Naive B cell (primary cell): ENCODE results near the gene DBN1. TPM values are rescaled to one million over a fixed set of nuclear protein-coding genes. Genes with fewer than 3 reads are reported as not detected.
A peak's percentile ranks its signal among the peaks of the same experiment; 100 is the strongest.

ENCODE experiments used
- ATAC-seq, 2 donors: fragments of 150-1000 bp; cut with Tn5 transposase; 2 replicates each; pipeline ENCODE4 v1.10.0; 2021; ENCODE audit warnings: low read depth in 2 of 2, mild to moderate bottlenecking in 2 of 2, moderate library complexity in 2 of 2
- DNase-seq: peaks from one replicate; pipeline ENCODE4 v3.0.0; 2022
- H3K27ac Mint-ChIP-seq, 6 donors: one replicate each; pipeline ENCODE4 v1.8.0; 2020 to 2022; ENCODE audit warnings: mild to moderate bottlenecking in 6 of 6, mixed read lengths in 6 of 6, moderate library complexity in 5 of 6, inconsistent platforms in 2 of 6
- H3K27me3 Mint-ChIP-seq, 3 donors: one replicate each; pipeline ENCODE4 v1.8.0; 2021 to 2022; ENCODE audit warnings: mixed read lengths in 3 of 3, mild to moderate bottlenecking in 1 of 3
- H3K36me3 Mint-ChIP-seq, 2 donors: one replicate each; pipeline ENCODE4 v1.8.0; 2020 to 2022; ENCODE audit warnings: mixed read lengths in 2 of 2, inconsistent platforms in 1 of 2, mild to moderate bottlenecking in 1 of 2
- H3K4me1 Mint-ChIP-seq, 3 donors: one replicate each; pipeline ENCODE4 v1.8.0; 2020 to 2022; ENCODE audit warnings: mixed read lengths in 3 of 3, inconsistent platforms in 1 of 3, mild to moderate bottlenecking in 1 of 3, moderate library complexity in 1 of 3
- H3K4me3 Mint-ChIP-seq, 8 donors: one replicate each; pipeline ENCODE4 v1.8.0; 2020 to 2022; ENCODE audit warnings: mild to moderate bottlenecking in 8 of 8, mixed read lengths in 8 of 8, moderate library complexity in 8 of 8, inconsistent platforms in 2 of 8
- H3K9me3 Mint-ChIP-seq, 7 donors: one replicate each; pipeline ENCODE4 v1.8.0; 2020 to 2022; ENCODE audit warnings: mixed read lengths in 7 of 7, mild to moderate bottlenecking in 5 of 7, inconsistent platforms in 2 of 7, moderate library complexity in 1 of 7
- polyA plus RNA-seq, 6 donors: library from polyadenylated mRNA; unstranded; fragments of 300-500 nt; fragmentation: Illumina TruSeq; gene quantifications; one replicate each; pipeline ENCODE4 v1.2.3, GENCODE V29; 2021; ENCODE audit warnings: low read depth in 6 of 6

Gene DBN1
- polyA plus RNA-seq, 6 donors from 2014 or later = 0.31 to 1.9 (median 0.65) TPM; not detected in 2

DNA sequence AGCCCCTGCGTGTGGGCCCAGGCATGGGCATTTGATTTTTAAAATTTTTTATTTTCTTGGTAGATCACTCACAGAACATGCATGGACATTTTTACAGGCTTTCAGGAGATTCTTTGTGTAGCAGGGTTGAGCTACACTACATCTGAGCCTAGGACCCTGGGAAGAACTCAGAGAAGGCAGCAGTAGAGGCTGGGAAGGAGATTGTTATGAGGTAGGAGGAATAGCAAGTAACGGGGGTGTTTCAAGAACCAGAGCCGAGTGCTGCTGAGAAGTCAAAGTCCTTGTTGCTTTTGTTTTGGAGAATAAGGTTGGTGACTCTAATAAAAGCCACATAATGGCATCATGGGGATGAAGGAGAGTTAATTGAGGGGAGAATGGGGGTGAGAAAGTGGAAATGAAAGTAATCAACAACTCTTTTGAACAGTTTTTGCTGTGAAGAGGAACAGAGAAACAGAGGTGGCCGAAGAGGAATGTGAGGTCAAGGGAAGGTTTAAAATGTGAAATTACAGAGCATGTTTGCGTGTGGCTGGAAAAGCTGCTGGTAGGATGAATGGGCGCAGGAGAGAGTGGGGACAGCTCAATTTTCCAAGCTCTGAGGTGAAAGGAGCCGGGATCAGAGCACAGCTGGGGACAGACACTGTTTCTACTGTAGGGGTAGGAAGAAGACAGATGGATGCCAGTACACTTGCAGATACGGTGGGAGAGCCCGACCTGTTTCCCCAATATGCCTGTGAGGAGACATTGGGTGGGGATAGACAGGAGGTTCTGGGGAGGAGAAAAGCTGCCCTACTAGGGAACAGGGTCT lies 28.6 kb upstream of the DBN1 start:
- Mint-ChIP-seq H3K36me3 (peaks cover 7% of the 10 kb centered on the region in 2 donors), H3K27ac (peak overlapping the region; percentile 0 to 81 (median 60)), H3K4me3 (peak overlapping the region; percentile 17 to 82 (median 59)), H3K4me1 (peaks cover 46 to 69% (median 59%) of the 10 kb centered on the region in 3 donors), H3K9me3 (no peaks in the 10 kb centered on the region), H3K27me3 (peaks cover 4 to 8% (median 7%) of the 10 kb centered on the region in 3 donors)
- ATAC-seq = peak; percentile 32 to 34
- DNase-seq = peak; percentile 56

DNA sequence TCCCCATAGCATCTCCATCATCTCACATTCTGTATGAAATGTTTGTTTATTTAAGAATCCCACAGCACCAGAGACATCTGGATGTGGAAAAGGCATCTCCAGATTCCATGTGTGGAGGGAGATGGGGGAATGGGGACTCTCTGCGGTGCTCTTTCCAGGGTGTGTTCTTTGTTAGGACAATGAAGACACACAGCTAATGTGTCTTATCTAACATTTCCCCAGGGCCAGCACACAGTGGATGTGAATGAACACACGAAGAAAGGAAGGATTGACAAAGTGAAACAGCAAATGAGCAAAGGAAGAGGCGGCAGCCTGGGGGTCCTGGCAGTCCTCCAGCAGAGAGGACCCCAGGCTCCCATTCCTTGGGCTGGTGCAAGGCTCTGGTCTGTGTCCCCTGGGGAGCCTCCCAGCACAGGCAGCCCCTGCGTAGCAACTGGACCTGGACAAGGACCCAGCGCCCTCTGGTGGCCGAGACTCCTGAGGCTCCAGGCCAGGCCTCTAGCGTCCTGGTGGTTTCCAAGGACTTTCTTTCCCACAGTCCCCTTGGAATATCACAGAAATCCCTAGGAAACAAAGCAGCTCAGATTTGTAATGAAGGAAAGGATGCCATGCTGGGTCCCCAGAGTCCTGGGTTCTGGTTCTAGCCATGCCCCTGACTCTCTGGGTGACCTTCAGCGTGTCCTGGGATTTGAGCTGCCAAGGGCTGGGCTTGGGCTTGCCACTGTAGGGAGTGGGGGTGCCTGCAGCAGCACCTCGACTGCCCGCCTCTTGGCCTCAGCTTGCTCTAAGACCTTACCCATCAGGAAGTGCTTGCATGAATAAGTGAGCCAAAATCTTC lies 27.5 kb upstream of the DBN1 start:
- peak; percentile 72 for DNase-seq
- Mint-ChIP-seq H3K36me3 (peaks cover 4 to 7% of the 10 kb centered on the region in 2 donors), H3K9me3 (no peaks in the 10 kb centered on the region), H3K4me3 (peak overlapping the region in 4 of 8 donors; percentile 34 to 81 (median 48)), H3K27ac (peak overlapping the region in 5 of 6 donors; percentile 29 to 89 (median 38)), H3K27me3 (peaks cover 4 to 8% (median 7%) of the 10 kb centered on the region in 3 donors), H3K4me1 (peaks cover 49 to 66% (median 62%) of the 10 kb centered on the region in 3 donors)
- ATAC-seq = peak; percentile 30 to 31

DNA sequence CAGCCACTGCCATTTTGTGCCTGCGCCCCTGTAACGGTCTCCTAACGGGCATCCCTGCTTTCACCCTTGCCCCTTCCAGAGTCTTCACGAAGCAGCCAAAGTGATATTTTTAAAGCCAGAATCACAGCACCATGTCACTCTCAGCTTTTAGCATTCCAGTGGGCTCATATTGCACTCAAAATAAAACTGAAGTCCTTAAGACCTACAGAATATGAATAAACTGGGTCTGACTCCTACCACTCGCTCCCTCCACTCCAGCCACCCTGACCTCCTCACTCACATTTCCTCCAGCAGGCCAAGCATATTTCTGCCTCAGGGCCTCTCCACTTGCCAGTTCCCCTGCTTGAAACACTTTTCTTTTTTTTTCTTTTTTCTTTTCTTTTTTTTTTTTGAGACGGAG lies 26.4 kb upstream of the DBN1 start:
- H3K4me3 Mint-ChIP-seq = peak overlapping the region in 7 of 8 donors; percentile 10 to 82 (median 55)
- H3K36me3 Mint-ChIP-seq = peaks cover 4 to 7% of the 10 kb centered on the region in 2 donors
- ATAC-seq (no peak), DNase-seq (no peak)
- H3K9me3 Mint-ChIP-seq = no peaks in the 10 kb centered on the region
- H3K27ac Mint-ChIP-seq = no peak overlapping the region
- H3K4me1 Mint-ChIP-seq = peaks cover 47 to 66% (median 57%) of the 10 kb centered on the region in 3 donors
- H3K27me3 Mint-ChIP-seq = peaks cover 4 to 8% (median 7%) of the 10 kb centered on the region in 3 donors

DNA sequence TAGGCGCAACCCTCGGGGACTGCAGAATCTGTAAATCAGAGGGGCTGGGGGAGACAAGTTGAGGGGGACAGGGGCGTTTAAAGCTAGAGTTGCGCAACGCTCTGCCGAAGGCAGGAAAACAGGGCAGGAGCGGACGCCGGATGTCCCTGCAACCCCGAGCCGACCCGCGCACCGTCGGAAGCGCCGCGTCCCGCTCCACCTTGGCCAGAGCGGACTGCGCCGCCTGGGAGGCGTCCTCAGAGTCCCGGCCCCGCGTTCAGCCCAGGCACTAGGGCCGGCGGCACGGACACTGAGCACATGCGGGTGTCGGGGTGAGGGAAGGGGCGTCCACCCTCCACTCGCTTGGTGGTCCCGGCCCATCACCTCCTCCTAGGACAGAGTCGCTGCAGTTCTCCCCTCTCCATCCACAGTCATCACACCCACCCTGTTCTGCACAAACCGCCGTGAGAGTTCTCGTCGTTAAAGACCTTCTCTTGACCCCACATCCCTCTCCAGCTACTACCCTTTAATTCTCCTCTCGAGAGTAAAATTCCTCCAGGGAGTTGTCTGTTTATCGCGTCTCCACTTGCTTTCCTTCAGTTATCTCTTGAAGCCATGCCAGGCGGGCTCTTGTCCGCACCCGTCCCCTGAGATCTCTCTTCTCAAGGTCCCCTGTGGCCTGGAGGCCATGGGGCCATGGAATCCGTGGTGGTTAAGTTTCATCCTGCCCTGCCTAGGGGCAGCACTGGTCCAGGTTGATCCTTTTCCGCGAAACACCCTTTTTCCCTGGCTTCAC lies 24.8 kb upstream of the DBN1 start:
- Mint-ChIP-seq H3K27ac (peak overlapping the region in 5 of 6 donors; percentile 25 to 95 (median 69)), H3K9me3 (peaks cover 0 to 2% (median 0%) of the 10 kb centered on the region in 7 donors), H3K4me1 (peaks cover 57 to 76% (median 65%) of the 10 kb centered on the region in 3 donors), H3K27me3 (peaks cover 4 to 8% (median 7%) of the 10 kb centered on the region in 3 donors), H3K36me3 (peaks cover 4 to 7% of the 10 kb centered on the region in 2 donors), H3K4me3 (peak overlapping the region; percentile 81 to 92 (median 84))
- DNase-seq = no peak
- no peak for ATAC-seq

DNA sequence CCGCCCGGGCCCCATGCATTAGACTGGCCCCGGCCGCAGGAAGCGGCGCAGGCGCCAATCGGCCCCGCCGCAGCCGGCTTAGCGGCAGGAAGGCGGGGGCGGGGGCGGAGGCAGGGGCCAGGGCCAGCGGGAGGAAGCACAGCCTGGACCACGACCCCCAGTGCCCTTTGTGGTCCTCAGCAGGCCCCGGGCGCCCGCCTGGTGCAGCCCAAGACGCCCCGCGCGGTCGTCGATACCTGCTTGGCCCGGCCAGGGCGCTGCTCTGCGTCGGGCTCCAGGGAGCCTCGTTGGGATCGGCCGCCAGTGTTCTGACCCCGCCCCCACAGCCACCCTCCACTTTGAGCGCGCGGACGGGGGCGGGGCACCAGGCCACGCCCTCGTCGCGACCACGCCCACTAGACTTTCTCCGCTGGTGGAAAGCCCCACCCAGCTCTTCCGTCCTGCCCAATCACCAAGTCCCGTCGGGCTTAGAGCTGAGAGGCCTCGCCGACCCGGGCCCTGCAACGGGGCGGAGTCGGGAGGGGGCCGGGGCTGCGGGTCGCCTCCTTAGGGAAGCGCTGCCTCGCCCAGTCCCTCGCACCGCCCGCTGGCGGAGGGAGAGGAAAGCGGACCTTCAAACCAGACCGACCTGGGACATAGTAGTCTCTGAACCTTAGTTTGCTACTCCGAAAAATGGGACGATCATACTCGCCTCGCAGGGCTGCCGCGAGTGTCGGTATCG lies 24.0 kb upstream of the DBN1 start, which contains the start of gene PDLIM7:
PDLIM7 (minus strand) TSS at position 313 of the 721 bp plus-strand sequence. CDS start 1,092 bp downstream, outside the sequence.
- ATAC-seq (peak; percentile 77 to 80), DNase-seq (peak; percentile 90)
- Mint-ChIP-seq H3K27ac (peak within 1 kb of the TSS in 5 of 6 donors; percentile 25 to 95 (median 69)), H3K4me3 (peak within 1 kb of the TSS; percentile 81 to 92 (median 84)), H3K27me3 (peaks cover 4 to 8% (median 7%) of the 10 kb centered on the region in 3 donors), H3K36me3 (peaks cover 4 to 8% of the 10 kb centered on the region in 2 donors), H3K4me1 (peaks cover 58 to 72% (median 65%) of the 10 kb centered on the region in 3 donors), H3K9me3 (peaks cover 0 to 2% (median 0%) of the 10 kb centered on the region in 7 donors)

DNA sequence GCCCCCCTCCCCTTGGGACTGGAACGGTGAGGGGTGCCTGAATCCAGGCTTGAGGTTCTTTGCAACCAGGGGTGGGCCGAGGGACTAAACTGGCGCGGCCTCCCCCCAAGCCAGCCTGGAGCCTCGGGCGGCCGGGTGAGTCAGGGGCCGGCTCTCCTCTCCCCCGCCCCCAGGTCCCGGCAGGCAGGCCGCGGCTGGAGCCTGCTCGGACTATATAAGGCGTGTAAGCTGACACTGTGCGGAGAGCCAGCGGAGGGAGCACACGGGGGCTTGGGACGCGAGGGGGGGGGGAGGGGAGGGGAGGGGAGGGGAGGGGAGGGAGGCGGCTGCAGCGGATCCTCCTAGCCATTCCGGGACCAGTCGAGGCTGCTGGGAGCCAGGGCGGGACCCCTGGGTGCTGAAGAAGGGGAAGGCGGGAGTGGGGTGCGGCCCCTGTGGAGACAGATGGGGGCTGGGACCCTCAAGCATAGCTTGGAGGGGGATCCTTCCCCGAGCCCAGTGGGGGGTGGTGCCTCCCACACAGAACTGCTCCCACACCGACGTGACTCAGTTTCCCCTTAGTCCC lies 23.4 kb upstream of the DBN1 start:
- DNase-seq (no peak), ATAC-seq (no peak)
- Mint-ChIP-seq H3K36me3 (peaks cover 0 to 7% of the 10 kb centered on the region in 2 donors), H3K4me1 (peaks cover 52 to 66% (median 59%) of the 10 kb centered on the region in 3 donors), H3K27ac (no peak overlapping the region), H3K9me3 (peaks cover 0 to 2% (median 0%) of the 10 kb centered on the region in 7 donors), H3K4me3 (peak overlapping the region in 6 of 8 donors; percentile 25 to 90 (median 82)), H3K27me3 (peaks cover 4 to 8% (median 7%) of the 10 kb centered on the region in 3 donors)

DNA sequence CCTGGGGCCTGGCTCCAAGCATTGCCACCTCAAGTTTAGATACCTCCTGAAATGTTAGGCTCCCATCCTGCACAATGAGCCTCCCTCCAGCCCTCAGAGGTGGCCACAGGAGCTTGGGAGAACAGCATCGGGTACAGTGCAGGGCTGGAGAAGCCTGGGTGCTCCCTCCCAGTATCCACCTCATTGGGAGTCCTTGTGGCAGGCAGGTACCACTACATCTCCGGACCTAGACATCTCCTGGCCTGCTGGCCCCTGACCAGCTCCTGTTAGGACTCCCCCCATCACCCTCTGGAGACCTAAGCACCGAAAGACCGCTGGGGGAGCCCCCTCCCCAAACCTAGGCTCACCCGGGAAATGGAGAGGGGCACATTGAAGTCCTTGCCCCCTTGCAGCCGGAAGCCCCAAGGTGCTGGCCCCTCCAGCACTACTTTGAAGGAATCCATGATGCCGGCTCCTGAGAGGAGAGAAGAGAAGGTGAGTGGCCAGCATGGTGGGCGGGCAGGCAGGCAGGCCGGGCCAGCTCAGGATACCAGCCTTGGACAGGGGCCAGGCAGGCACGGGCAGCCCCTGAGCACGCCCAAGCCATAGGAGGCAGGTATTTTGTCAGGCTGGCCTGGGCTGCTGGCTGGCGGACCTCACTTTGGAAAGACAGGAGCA lies 22.8 kb upstream of the DBN1 start:
- ATAC-seq (no peak), DNase-seq (no peak)
- Mint-ChIP-seq H3K27me3 (peaks cover 4 to 8% (median 7%) of the 10 kb centered on the region in 3 donors), H3K4me1 (peaks cover 52 to 61% (median 54%) of the 10 kb centered on the region in 3 donors), H3K36me3 (peaks cover 0 to 7% of the 10 kb centered on the region in 2 donors), H3K9me3 (peaks cover 0 to 2% (median 0%) of the 10 kb centered on the region in 7 donors), H3K27ac (no peak overlapping the region), H3K4me3 (peak overlapping the region; percentile 38 to 87 (median 62))

DNA sequence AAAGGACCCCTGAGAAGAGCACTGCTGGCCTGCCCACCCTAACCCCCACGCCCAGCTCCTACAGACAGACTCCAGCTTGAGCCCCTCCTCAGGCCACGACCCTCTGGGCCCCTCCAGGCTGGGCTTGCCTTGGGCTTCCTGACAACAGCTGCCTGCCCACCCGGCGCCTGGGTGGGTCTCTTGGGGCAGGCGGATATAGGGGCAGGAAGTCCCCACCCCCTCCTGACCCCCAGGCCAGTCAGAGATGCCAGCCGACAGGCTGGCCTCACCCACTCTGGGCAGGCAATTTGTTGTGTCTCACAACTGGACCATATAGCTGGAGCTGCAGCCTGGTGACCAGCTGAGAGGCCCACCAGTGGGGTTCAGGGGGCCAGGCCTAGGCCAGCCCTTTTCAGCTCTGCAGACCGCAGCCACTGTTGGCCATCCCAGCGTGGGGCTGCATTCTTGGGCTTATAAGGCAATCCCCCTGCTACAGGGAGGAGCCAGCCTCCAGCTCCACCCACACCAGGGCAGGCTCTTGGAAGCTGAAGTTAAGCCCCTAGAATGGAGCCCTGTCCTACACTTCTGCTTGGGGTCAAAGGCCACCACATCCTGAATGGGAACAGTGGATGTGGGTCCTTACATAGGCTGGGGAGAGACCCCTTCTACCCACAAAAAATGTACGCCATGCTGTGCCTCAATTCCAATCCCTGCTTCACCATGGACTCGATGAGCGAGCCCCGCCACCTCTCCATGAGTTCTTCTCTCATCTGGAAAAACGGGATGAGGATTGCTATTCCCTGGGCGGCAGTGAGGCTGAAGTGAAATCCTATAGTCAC lies 22.0 kb upstream of the DBN1 start:
- Mint-ChIP-seq H3K4me3 (peak overlapping the region in 7 of 8 donors; percentile 21 to 81 (median 57)), H3K36me3 (peaks cover 0 to 7% of the 10 kb centered on the region in 2 donors), H3K4me1 (peaks cover 48 to 54% (median 52%) of the 10 kb centered on the region in 3 donors), H3K27me3 (peaks cover 4 to 8% (median 7%) of the 10 kb centered on the region in 3 donors), H3K9me3 (peaks cover 0 to 2% (median 0%) of the 10 kb centered on the region in 7 donors), H3K27ac (peak overlapping the region in 2 of 6 donors; percentile 42 to 59)
- DNase-seq (no peak), ATAC-seq (no peak)

DNA sequence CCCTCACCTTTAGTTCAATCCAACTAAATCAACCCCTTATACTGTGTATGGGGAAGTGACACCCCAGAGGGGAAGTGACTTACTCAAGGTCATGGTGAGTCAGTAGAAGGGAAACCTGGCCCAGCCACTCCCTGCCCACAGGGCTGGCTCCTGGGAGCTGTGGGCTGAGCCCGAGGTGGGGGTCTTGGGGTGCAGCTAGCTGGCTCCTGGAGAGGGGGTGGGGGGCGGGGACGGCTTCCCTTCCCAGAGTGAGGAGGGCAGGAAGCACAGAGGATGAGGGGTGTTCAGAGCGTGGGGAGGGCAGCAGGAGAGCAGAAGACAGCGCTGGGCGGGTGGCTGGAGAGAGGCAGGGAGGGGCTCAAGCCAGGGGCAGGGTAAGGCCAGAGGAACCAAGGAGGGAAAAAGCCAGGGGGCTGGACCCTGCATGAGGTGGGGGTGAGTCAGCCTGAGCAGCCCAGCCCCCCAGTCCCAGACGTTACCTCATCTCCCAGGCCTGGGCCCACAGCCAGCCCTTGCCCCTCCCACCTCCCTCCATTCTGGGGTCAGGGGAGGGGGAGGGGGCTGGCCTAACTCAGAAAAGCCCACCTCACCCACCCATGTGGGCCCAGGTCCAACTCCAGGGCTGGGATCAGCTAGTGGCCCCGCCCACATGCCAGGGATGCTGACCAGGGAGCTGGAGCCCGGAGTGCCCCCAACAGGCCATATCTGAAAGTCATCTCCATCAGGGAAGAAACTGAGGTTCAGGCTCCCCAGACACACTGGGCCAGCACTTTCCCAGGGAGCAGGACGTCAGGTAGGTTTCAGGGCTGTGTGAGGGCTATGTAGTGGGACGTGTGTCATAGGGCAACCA lies 21.1 kb upstream of the DBN1 start:
- H3K36me3 Mint-ChIP-seq = peaks cover 0 to 7% of the 10 kb centered on the region in 2 donors
- peak overlapping the region in 4 of 6 donors; percentile 56 to 86 (median 72) for H3K27ac Mint-ChIP-seq
- peaks cover 46 to 52% (median 50%) of the 10 kb centered on the region in 3 donors for H3K4me1 Mint-ChIP-seq
- ATAC-seq (peak; percentile 62 to 70), DNase-seq (peak; percentile 66)
- peaks cover 0 to 2% (median 0%) of the 10 kb centered on the region in 7 donors for H3K9me3 Mint-ChIP-seq
- peaks cover 4 to 7% (median 5%) of the 10 kb centered on the region in 3 donors for H3K27me3 Mint-ChIP-seq
- peak overlapping the region in 2 of 8 donors; percentile 41 to 48 for H3K4me3 Mint-ChIP-seq
